Left lung (tissue), 10 donors: Measurements from ENCODE around the gene TMEM135. TPM values are rescaled to one million over a fixed set of nuclear protein-coding genes. Genes with fewer than 3 reads are reported as not detected.

Experiments
- ATAC-seq: fragments of 200-7000 bp; cut with Tn5 transposase; one replicate; pipeline ENCODE4 v1.9.1; 2020; ENCODE audit warnings: moderate library complexity
- DNase-seq, 4 donors: peaks; one replicate each; pipeline ENCODE4 v3.0.0-alpha.2; 2013 to 2020
- H3K27ac ChIP-seq, 2 donors: fragments of 200-600 bp; sonication (generic) in 1 of 2; one replicate each; pipeline versions ENCODE4 v1.5.0 to v1.8.0; 2020 to 2021
- H3K27me3 ChIP-seq, 2 donors: fragments of 200-600 bp; sonication (generic) in 1 of 2; one replicate each; pipeline versions ENCODE4 v1.5.0 to v1.8.0; 2020 to 2021
- H3K36me3 ChIP-seq, 2 donors: fragments of 200-600 bp; sonication (generic) in 1 of 2; one replicate each; pipeline versions ENCODE4 v1.5.0 to v1.8.0; 2020 to 2021
- H3K4me1 ChIP-seq, 2 donors: fragments of 200-600 bp; one replicate each; pipeline ENCODE4 v1.8.0; 2021
- H3K4me3 ChIP-seq, 2 donors: fragments of 200-600 bp; sonication (generic) in 1 of 2; one replicate each; pipeline versions ENCODE4 v1.5.0 to v1.8.0; 2020 to 2021; ENCODE audit warnings: mild to moderate bottlenecking in 1 of 2
- H3K9me3 ChIP-seq, 2 donors: fragments of 200-600 bp; sonication (generic) in 1 of 2; one replicate each; pipeline versions ENCODE4 v1.5.0 to v1.8.0; 2020 to 2021
- intact Hi-C, 2 donors: fragments of 100-400 bp; cut with DNase I; formaldehyde crosslinking; loops; one replicate each; pipeline versions ENCODE4 v1.11.2 to v1.14.2; 2022
- polyA plus RNA-seq, 6 donors: library from polyadenylated mRNA; unstranded; fragments of 120-200 nt; gene quantifications; one replicate each; pipeline ENCODE4 v1.2.1, GENCODE V29; 2013; ENCODE audit not compliant: insufficient read length in 6 of 6
- total RNA-seq, 2 donors: library from RNA; stranded (reverse); fragmentation: NEBNext Ultra II Directional; extraction: Animal tissue kit (Norgen Biotek cat#: 25700); gene quantifications; one replicate each; pipeline ENCODE4 v1.2.1, GENCODE V29; 2021
- TF ChIP-seq, protein P1 (sequence below), 2 donors: fragments of 200-600 bp; sonication (generic) in 1 of 2; IDR thresholded peaks; one replicate each; pipeline versions ENCODE4 v1.5.0 to v1.8.0; 2021; ENCODE audit warnings: antibody characterized with exemption in 2 of 2
- donor health status: DM: no; HTN: yes; CAD: no.
- donor health status: DM: no; HTN: no; CAD: no.

TMEM135 gene
- total and polyA plus RNA-seq, 8 donors: 21.3 to 33.4 (median 27.2) TPM

DNA sequence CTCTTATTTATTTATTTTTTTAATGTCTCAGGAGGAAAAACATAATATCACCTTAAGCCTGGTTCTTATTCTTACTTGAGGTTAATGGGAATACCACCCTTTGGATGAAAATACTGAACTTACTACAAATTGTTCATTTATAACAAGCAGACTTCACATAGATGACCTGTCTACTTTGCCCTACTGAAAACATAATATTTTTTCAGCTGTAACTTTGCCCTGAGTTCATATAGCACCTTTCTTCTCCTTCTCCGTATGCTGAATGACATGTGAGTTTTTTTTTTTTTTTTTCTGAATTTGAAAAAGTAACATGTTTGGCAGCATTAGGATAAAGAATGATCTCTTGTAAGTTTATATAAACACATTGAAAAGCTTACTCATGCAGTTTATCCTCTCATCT lies 186.8 kb downstream of the TMEM135 start:
- ATAC-seq: no peak
- TF ChIP-seq, protein P1, sequence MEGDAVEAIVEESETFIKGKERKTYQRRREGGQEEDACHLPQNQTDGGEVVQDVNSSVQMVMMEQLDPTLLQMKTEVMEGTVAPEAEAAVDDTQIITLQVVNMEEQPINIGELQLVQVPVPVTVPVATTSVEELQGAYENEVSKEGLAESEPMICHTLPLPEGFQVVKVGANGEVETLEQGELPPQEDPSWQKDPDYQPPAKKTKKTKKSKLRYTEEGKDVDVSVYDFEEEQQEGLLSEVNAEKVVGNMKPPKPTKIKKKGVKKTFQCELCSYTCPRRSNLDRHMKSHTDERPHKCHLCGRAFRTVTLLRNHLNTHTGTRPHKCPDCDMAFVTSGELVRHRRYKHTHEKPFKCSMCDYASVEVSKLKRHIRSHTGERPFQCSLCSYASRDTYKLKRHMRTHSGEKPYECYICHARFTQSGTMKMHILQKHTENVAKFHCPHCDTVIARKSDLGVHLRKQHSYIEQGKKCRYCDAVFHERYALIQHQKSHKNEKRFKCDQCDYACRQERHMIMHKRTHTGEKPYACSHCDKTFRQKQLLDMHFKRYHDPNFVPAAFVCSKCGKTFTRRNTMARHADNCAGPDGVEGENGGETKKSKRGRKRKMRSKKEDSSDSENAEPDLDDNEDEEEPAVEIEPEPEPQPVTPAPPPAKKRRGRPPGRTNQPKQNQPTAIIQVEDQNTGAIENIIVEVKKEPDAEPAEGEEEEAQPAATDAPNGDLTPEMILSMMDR (IDR thresholded peaks at IDR 0.05): no peak
- no peaks in the 10 kb centered on the region for H3K36me3 ChIP-seq
- intact Hi-C loops: no loop called here
- H3K27me3 ChIP-seq: no peaks in the 10 kb centered on the region
- no peak overlapping the region for H3K27ac ChIP-seq
- DNase-seq: no peak
- H3K4me3 ChIP-seq: no peak overlapping the region
- H3K4me1 ChIP-seq: no peaks in the 10 kb centered on the region
- H3K9me3 ChIP-seq: no peaks in the 10 kb centered on the region

DNA sequence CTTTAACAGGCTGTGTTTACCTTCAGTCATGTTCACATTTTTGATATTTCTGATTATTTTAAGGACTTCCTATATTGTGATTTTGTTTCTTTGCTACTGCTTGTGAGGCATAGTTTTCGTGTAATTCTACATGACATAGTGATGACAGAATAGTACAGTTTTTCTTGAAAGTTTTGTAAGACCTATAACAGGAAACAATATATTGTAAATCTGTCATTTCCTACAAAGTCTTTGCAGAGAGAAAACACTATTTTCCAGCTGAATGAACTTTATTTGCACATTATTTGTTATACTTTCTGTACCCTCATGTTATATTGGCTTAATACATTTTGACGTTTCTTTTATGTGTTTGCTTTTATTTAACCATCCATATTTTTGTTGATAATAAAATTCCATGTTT lies 191.1 kb downstream of the TMEM135 start:
- ATAC-seq: no peak

DNA sequence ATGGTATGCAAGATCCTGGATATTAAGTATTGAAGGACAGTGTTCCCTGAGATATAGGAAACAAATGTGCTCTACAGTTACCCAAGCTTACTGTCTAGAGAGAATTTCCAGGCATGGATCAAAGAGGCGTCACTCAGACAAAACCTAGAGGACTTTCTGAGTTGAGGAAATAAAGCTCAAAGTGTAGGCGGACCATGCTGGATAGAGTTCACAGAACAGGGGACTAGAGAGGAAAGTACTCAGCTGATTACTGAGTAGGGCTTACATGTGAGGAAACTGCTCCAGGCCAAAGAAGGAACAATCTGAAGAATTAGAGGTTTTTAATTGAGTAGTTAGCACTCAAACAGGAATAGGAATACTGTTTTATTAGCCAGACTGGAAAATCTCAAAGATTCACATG lies 193.3 kb downstream of the TMEM135 start:
- intact Hi-C loops: no loop called here
- peaks cover 0 to 21% of the 10 kb centered on the region in 2 donors for H3K9me3 ChIP-seq
- no peak overlapping the region for H3K4me3 ChIP-seq
- no peak overlapping the region for H3K27ac ChIP-seq
- no peaks in the 10 kb centered on the region for H3K36me3 ChIP-seq
- no peaks in the 10 kb centered on the region for H3K4me1 ChIP-seq
- H3K27me3 ChIP-seq: no peaks in the 10 kb centered on the region
- ATAC-seq (no peak), DNase-seq (no peak)
- TF ChIP-seq, protein P1 (IDR thresholded peaks at IDR 0.05): no peak

More for the DNA sequence above, 191.1 kb downstream of the TMEM135 start:
- TF ChIP-seq, protein P1 (IDR thresholded peaks at IDR 0.05): no peak
- Histone ChIP-seq H3K27me3 (no peaks in the 10 kb centered on the region), H3K36me3 (no peaks in the 10 kb centered on the region), H3K4me1 (no peaks in the 10 kb centered on the region), H3K4me3 (no peak overlapping the region), H3K9me3 (peaks cover 0 to 21% of the 10 kb centered on the region in 2 donors), H3K27ac (no peak overlapping the region)
- DNase-seq: no peak
- intact Hi-C loops: no loop called here

DNA sequence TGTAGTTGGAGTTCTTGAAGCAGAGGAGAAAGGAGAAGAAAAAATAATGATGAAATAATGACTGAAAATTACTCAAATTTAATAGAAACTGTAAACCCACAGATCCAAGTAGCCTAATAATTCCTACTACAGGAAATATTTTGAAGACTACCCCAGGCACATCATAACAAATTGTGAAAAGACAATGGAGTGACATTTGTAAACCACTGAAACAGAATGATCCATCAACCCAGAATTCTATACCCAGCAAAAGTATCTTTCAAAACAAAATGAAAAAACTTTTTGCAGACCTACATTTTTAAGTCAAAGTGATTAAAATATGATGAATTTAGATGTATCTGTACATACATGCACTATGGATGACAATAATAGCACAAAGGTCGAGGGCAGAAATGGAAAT lies 194.6 kb downstream of the TMEM135 start:
- Histone ChIP-seq H3K36me3 (no peaks in the 10 kb centered on the region), H3K4me3 (no peak overlapping the region), H3K9me3 (peaks cover 0 to 21% of the 10 kb centered on the region in 2 donors), H3K4me1 (no peaks in the 10 kb centered on the region), H3K27ac (no peak overlapping the region), H3K27me3 (no peaks in the 10 kb centered on the region)
- no peak for ATAC-seq
- TF ChIP-seq, protein P1 (IDR thresholded peaks at IDR 0.05): no peak
- no peak for DNase-seq
- intact Hi-C loops: no loop called here

DNA sequence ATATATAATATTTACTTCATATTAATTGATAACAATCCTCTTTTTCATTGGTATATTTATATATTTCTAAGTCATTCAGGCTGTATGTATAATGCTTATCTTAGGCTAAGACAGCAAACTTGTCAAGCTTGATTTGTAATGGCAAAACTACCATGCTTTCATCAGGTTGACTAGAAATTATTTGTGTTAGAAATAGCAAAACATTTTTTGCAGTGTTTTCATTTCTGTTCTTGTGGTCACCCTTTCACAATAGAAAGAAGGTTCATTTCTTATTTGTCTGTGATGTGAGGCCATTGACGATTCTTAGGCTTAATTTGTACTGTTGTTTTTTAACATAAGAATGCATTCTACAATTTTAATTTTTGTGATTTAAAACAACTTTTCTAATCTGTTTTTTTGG lies 197.6 kb downstream of the TMEM135 start:
- Histone ChIP-seq H3K4me3 (no peak overlapping the region), H3K9me3 (peaks cover 0 to 21% of the 10 kb centered on the region in 2 donors), H3K27ac (no peak overlapping the region), H3K27me3 (no peaks in the 10 kb centered on the region), H3K36me3 (no peaks in the 10 kb centered on the region), H3K4me1 (no peaks in the 10 kb centered on the region)
- ATAC-seq (no peak), DNase-seq (no peak)
- intact Hi-C loops: no loop called here
- TF ChIP-seq, protein P1 (IDR thresholded peaks at IDR 0.05): no peak
